G401 (cell line): ENCODE data around the gene TRPV6. TPM values are rescaled to one million over a fixed set of nuclear protein-coding genes. Genes with fewer than 3 reads are reported as not detected.

Experiments used
- DNase-seq: peaks from one replicate; pipeline ENCODE4 v3.0.0-alpha.2; 2015; ENCODE audit warnings: low spot score
- in situ Hi-C: cut with HindIII; loops from 2 replicates; pipeline ENCODE4 v1.10.0; 2016; ENCODE audit warnings: low sequenced_read_pairs, mixed read lengths
- total RNA-seq: library from RNA; depleted of rRNA; stranded (reverse); fragments of >200 nt; shearing (Covaris generic); gene quantifications from 2 replicates; pipeline ENCODE4 v1.2.3, GENCODE V29; 2014

TRPV6 gene
- total RNA-seq, 1 experiment from 2014 or later: not detected

GRCh38 chr7:142908921-142909890 lies 23.7 kb upstream of the TRPV6 start:
- no peak for DNase-seq
- in situ Hi-C loops: no loop called here

DNA sequence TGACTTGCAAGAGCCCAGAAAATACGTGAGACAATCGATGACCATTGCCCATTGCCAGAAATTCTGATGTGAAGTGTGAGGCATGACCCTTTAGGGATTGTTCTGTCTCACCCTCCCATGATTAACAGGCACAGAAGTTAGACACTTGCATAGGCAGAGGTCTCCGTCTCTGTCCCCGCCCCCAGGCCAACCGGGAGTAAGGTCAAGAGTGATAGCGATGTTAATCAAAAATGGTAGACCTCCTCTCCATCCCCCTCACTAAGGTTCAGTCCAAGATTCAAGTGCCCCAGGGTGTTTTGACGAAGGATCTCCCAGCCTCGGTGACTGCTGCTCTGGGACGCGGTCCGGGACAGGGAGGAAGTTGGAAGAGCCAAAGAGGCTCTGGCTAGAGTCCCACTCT lies 22.7 kb upstream of the TRPV6 start:
- DNase-seq: no peak
- in situ Hi-C loops: no loop called here

GRCh38 chr7:142906643-142907042 lies 21.1 kb upstream of the TRPV6 start:
- in situ Hi-C loops: no loop called here
- DNase-seq: no peak

DNA sequence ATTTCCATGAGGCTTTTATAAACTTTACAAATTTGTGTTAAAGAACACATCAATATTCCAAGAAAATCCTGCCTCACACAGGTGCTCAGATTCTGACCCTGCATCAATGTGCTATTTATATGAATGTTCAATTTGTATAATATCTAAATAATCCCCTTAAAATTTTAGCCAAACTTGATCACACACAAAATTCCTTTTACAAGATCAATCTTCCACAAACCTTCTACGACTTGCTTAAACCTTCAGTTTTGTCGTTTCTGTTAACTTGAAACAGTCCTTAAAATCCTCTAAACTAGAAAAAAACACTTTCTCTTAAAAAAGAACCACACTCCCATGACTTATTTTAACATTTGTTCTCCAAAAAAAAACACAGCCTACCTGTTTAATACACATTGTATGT lies 20.2 kb upstream of the TRPV6 start:
- in situ Hi-C loops: no loop called here
- DNase-seq: no peak

DNA sequence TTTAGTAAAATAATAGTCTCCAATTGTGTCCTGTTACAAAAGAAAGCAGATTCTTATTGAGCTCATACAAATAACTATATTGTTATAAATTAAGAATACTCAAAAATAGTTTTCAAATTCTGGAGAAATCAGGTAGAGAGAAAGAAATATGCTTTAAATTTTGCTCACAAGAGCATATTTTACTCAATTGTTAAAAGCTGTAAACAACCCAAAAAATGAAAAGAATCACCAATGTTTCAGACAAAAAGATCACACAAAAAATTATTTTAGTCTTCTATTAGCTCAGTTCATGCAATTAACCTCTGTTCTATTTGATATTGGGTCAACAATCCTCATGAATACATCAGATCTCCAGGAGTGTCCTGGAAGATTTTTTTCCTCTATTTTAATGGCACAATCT lies 18.6 kb upstream of the TRPV6 start:
- no peak for DNase-seq
- in situ Hi-C loops: no loop called here

GRCh38 chr7:142901426-142902259 lies 16.1 kb upstream of the TRPV6 start:
- no peak for DNase-seq
- in situ Hi-C loops: no loop called here

- no peak for DNase-seq
- in situ Hi-C loops: no loop called here
These were observed 14.1 kb upstream of the TRPV6 start for GRCh38 chr7:142899661-142900060.

GRCh38 chr7:142898377-142899170 lies 13.0 kb upstream of the TRPV6 start:
- no peak for DNase-seq
- in situ Hi-C loops: no loop called here

GRCh38 chr7:142897691-142898090 lies 12.1 kb upstream of the TRPV6 start:
- in situ Hi-C loops: no loop called here

GRCh38 chr7:142896741-142897379 lies 11.3 kb upstream of the TRPV6 start:
- in situ Hi-C loops: no loop called here
- DNase-seq: no peak

More at GRCh38 chr7:142897691-142898090, 12.1 kb upstream of the TRPV6 start:
- no peak for DNase-seq

DNA sequence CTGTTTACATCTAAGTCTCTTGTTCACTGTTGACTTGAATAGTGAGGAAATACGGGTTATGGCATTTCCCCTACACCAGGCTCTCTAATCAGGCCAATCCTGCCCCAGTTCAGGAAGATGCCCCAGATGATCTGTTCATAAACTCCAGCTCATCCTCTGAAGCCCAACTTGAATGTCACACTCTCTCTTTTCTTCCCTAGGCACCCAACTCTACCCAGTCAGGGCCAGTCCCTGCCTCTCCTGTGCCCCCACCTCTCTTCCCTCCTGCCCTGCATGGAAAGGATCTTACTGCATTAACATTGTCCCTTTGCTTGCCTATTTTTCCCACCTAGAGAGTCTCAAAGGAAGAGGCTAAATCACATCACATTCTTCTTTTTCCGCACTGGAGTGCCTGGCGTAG lies 10.6 kb upstream of the TRPV6 start:
- in situ Hi-C loops: no loop called here
- no peak for DNase-seq

- in situ Hi-C loops: no loop called here
- no peak for DNase-seq
These were observed 9.5 kb upstream of the TRPV6 start for GRCh38 chr7:142894985-142895593.

DNA sequence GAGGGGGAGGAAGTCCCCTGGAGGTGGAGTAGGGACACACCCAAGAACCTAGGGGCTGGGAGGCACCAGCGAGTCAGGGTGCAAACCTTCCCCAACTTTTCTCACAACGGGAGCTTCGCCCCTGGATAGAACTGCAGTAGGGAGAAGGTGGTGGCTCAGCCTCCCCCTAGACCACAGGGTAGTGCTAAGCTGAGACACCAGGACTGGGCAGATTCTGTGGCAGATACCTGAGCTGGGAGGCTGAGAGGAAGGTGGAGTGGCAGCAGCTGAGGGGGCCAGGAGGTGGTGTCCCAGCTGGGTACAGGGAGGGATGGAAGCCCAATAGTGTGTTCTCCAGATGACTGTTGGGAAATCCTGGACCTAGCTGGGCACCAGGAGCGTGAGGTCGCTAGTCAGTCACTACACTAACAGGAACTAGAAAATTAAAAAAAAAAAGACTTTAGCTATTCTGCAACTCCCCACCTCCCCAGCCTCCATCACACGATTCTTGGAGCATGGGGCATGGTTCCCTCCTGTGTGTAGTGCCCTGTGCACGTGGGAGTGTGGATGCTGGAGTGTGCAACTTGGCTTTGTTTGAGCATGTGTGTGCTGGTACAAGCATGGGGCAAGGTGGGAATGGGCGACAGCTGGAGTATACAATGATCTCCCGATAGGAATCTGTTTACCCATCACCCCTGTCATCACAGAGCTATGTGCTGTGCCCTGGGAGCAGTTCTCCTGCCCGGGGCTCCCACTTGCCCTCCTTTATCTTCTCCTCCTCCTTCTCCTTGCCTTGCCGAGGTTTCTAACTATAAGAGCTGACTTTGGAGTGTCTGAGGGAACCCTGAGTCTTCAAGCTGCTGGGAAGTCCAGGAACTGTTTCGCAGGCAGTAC lies 8.8 kb upstream of the TRPV6 start:
- in situ Hi-C loops: no loop called here
- no peak for DNase-seq

- in situ Hi-C loops: no loop called here
- no peak for DNase-seq
These were observed 7.4 kb upstream of the TRPV6 start for GRCh38 chr7:142892951-142893350.

DNA sequence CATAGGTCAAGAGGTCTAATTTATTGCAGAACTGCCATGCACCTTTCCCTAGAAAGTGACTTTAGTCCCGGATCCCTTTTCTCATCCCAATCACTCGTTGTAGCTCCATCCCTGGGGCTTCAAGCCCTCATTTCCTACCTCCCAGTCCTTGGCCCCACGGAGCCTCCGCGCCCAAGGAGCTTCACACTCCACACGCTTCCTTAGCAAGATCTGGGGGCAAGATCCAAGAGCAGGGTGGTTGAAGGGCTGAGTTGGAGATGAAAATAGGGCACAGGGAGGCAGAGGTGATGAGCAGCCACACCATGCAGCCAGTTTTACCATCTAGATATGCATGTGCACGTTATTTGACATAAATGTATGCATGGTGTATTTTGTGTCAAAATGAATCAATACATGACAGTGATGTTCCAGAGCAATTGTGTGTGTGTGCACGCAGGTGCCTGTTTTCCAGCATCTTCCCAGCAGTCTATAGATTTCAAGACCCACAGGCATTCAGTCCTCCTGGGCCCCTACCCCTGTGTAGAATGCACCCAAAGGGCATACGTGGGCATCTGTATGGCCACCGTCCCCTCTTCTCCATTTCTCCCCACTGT lies 6.0 kb upstream of the TRPV6 start:
- no peak for DNase-seq
- in situ Hi-C loops: no loop called here

GRCh38 chr7:142890874-142891485 lies 5.4 kb upstream of the TRPV6 start:
- DNase-seq: no peak
- in situ Hi-C loops: no loop called here

DNA sequence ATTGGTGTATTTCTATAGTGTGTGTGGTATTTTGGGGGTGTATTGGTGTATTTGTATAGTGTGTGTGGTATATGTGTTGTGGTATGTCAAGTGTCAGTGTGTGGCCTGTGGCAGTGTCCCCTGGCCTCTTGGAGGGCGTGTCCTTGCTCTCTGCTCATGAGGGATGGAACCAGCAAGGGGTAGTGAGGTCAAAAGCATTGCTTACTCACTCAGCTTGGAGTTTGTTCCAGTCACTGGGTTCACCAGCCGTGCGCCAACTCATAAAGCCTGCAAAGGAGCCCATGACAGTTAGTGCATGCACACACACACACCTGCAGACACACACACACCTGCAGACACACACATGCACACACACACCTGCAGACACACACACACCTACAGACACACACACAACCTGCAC lies 4.3 kb upstream of the TRPV6 start:
- in situ Hi-C loops: no loop called here
- no peak for DNase-seq
